HG03442 (cell line): ENCODE measurements around the gene LSAMP.
A peak's percentile ranks its signal among the peaks of the same experiment; 100 is the strongest.
"Not testable (repeated sequence)": the region's sequence is repeated elsewhere in the genome, so short reads cannot be mapped to it uniquely, and the experiment has no call there.

ENCODE experiments used
- ATAC-seq: cut with Tn5 transposase; IDR thresholded peaks from one replicate; pipeline ENCODE4 v1.9.1; 2021; ENCODE audit warnings: mild to moderate bottlenecking, moderate library complexity; ENCODE audit not compliant: unreplicated experiment

Gene LSAMP

GRCh38 chr3:115819785-115820384, 625.4 kb downstream of the LSAMP start:
- peak; percentile 95 for ATAC-seq

DNA sequence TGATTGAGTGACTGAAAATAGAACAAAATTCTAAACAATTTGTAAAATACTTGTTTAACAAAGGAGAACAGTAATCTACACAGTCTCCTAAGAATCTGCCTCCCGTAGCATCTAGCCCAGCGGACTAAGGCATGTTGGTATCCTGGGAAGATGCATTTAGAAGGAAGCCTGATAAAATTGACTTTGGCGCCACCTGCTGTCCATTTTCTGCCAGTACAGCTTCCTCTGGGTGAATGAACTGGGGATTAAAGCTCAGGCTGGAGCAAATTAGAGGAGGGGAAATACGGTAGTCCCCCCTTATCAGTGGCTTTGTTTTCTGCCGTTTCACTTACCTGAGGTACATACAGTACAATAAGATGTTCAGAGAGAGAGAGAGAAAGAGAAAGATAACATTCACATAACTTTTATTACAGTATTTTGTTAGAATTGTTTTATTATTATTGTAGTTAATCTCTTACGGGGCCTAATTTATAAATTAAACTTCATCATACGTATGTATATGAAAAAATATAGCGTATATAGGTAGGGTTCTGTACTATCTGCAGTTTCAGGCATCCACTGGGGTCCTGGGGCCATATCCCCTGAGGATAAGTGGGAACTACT, 630.4 kb downstream of the LSAMP start:
- peak; percentile 50 for ATAC-seq

DNA sequence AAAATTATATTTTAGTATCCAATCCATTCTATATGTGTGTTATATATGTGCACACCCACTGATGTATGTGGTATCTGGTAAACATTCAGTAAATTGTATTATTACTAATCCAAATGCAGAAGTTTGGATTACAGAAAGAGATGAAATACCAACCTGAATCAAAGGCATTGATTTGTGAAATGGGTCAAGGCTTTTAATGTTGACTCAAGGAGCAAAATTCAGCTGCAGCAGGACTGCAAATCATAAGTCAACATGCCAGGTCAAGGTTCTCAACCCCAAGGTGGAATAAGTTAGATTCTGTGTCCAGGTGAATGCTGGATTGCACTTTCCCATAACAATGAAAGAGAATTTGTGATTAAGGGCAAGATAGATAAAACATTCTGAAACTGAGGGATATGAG, 631.3 kb downstream of the LSAMP start:
- no peak for ATAC-seq

GRCh38 chr3:115808816-115809215, 636.5 kb downstream of the LSAMP start:
- ATAC-seq, result no peak

DNA sequence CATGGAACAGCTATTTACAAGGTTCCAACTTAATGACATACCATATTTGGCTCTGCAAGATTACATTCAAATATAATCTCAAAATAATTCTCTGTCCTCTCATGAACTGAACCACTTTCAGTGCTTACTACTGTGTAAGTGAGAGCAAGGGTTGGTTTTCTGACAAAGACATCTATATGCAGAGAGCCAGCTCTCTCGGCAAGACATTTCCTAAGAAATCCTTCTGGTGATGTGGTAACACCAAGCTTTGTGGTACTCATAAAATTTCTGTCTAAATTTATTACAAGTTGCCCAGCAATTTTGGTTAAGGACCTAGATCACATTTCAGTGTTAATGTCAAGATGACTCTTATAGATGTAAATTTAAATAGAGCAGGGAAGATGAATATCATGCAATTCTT, 637.0 kb downstream of the LSAMP start:
- no peak for ATAC-seq

DNA sequence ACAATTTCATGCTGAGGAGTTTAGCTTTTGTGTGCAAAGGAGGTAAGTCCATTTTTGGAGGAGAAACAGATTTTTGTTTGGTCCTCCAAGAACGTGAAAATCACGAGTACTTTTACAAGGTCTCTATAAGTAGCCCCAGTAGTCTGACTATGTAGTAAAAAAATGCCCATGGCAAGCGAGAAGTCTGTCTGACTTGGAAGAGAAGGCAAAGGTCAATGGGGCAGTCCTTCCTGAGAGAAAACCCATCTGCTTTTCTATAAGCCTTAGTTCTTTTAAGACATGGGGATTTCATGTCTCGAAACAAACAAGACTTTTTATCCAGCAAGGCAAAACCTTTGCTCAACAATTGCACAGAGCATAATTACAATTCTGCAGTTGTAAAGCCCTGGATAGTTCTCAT, 638.8 kb downstream of the LSAMP start:
- ATAC-seq, result no peak

DNA sequence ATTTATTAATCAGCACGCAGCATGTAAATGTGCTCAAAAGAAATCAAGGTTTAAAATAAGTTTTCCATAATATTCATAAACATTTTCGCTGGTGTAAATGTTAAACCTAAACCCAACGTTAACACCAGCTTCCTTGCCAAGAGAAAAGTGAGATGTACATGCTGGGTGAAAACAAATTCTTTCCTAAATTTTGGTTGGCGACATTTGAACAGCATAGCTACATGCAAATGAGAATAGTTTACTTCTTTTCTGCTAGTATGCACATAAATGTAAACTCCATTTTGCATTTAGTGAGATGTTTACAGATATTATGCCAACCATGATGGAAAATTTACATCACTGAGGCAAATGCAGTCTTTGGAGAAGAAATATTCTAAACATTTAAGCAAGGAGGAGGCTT, 639.8 kb downstream of the LSAMP start:
- no peak for ATAC-seq

- no peak for ATAC-seq
These were observed 640.6 kb downstream of the LSAMP start for GRCh38 chr3:115804713-115805119.

GRCh38 chr3:115804200-115804599, 641.1 kb downstream of the LSAMP start:
- ATAC-seq, result no peak

GRCh38 chr3:115803661-115804060, 641.6 kb downstream of the LSAMP start:
- ATAC-seq, result no peak

DNA sequence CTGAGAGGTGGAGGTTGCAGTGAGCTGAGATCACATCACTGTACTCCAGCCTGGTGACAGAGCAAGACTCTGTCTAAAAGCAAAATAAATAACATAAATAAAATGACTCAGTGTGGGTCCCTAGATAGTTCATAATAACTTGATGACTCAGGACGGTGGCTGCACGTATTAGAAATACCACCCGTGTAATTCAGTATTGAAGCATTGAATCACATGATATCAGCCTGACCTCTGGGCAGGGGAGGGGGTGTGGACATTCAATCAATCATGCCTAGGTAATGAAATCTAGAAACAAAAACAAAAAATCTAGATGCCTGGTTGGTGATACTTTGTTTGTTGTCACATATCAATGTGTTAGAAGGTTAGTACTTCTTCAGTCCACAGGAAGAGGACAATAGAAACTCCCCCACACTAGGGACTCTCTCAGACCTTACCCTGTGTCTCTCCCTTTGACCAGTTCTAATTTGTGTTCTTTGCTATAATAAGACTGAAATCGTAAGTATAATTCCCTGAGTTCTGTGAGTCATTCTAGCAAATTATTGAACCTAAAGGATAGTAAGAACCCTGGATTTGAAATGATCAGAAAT, 644.7 kb downstream of the LSAMP start:
- no peak for ATAC-seq

GRCh38 chr3:115800065-115800464, 645.2 kb downstream of the LSAMP start:
- not testable (repeated sequence) for ATAC-seq

DNA sequence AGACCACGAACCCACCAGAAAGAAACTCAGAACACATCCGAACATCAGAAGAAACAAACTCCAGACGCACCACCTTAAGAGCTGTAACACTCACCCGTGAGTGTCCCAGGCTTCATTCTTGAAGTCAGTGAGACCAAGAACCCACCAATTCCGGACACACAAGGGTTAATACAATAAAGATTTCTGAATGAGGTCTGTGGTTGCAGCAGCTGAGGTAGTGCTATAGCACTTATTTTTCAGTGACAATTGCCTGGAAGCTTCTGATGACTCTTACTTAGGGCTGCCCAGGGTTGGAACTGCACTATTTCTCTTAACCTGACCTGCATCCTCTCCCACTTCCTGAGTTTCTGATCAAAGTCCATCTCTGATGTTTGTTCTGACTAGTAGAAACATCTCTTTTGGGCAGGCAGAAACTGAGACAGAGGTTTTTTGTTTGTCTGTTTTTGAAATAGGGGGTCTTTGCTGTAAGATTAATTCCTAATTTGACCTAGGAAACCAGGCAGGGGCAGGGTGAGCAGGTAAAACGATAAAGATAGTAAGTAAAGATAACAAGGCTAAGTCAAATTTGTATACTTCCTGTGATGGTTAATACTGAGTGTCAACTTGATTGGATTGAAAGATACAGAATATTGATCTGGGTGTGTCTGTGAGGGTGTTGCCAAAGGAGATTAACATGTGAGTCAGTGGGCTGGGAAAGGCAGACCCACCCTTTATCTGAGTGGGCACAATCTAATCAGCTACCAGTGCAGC, 652.9 kb downstream of the LSAMP start:
- ATAC-seq, result no peak

DNA sequence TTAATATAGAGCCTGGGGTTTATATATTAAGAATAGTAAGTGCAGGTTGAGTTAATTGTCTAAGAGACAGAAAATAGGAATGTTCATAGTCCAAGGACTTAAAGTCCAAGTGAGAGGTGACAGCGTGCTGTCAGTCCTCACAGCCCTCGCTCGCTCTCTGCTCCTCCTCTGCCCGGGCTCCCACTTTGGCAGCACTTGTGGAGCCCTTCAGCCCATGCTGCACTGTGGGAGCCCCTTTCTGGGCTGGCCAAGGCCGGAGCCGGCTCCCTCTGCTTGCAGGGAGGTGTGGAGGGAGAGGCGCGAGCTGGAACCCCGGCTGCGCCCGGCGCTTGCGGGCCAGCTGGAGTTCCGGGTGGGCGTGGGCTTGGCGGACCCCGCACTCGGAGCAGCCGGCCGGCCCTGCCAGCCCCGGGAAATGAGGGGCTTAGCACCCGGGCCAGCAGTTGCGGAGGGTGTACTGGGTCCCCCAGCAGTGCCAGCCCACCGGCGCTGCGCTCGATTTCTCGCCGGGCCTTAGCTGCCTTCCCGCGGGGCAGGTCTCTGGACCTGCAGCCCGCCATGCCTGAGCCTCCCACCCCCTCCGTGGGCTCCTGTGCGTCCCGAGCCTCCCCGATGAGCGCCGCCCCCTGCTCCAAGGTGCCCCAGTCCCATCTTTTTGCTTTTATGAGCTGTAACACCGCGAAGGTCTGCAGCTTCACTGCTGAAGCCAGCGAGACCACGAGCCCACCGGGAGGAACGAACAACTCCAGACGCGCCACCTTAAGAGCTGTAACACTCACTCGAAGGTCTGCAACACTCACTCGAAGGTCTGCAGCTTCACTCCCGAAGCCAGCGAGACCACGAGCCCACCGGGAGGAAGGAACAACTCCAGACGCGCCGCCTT, 653.8 kb downstream of the LSAMP start:
- not testable (repeated sequence) for ATAC-seq

DNA sequence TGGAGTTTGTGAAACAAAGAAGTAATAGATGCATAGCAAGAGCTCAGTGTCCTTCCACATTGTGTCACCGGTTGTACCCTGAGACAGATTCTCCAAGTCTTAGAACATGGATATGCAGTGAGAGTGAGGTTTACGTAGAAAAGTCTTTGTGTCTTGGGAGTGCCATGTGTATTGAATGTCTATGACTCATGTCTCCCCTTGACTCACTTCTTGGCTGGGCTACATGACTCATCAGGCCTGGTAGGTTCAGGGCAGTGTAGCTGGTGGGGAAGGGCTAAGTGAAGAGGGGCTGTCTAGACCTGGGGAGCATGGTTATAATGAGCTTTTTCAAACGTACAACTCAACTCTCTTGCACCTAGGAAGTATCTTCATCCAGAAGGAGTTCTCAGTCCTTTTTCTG, 654.5 kb downstream of the LSAMP start:
- ATAC-seq, result peak; percentile 88

DNA sequence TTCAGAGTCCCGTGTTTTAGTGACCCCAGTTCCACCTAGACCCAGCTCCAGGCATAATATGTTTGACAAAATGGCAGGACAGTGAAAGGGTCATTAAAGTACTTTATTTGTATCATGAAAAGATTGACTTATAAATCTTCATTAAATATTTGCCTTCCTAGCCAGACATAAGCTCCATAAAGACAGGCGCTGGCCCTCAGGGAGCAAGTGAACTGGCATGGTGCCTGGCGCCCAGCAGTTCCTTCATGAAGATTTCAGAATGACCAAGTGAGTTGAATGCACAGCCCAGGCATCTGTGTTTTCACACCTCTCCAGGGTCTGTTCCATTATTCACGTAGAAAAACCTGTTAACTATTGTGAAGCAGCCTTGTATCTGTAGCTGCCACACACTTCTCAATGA, 655.8 kb downstream of the LSAMP start:
- ATAC-seq, result no peak

GRCh38 chr3:115788921-115789470, 656.3 kb downstream of the LSAMP start:
- no peak for ATAC-seq

GRCh38 chr3:115787818-115788217, 657.5 kb downstream of the LSAMP start:
- ATAC-seq, result no peak

- ATAC-seq, result no peak
These were observed 659.5 kb downstream of the LSAMP start for GRCh38 chr3:115785782-115786181.

DNA sequence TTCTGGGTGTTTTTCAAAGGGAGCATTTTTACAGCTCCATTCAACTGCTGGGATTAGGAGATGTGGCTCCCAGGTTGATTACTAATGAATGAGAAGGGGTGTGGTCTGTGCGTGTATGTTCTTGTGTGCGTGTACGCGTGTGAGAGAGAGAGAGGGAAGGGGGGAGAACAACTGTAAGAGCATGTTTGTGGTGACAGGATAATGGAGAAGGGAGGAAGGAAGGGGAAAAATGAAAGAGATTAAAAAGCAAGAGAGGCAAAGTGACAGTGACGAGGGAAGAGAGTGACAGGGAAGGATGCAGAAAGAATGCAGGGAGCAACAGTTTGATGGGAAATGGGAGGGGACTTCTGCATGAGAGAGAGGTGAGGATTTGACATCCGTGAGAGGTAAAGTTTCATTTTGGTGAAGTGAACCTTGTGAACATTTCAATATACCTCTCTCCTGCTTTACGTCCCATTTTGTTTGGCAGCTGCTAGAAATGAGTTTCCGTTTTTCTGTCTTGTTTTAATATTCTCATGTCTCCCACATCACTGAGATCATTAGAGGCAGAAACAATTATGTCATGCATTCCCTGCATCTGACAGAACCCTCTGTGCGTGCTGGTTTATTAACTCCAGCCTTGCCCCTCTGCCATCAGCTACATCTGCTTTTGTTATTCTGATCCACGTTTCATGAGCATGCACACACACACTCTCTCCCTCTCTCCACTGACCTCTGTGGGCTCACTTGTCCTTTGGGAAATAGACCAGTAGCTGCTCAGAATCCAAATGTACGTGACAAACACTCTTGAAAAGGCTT, 660.3 kb downstream of the LSAMP start:
- ATAC-seq, result no peak
